SIG-M5 treated with dmso at 0.1 percent for 504 hours (cell line): ENCODE data around the gene MS4A8.
"Not testable (repeated sequence)": the region's sequence is repeated elsewhere in the genome, so short reads cannot be mapped to it uniquely, and the experiment has no call there.

Source experiments
- DNase-seq: peaks from one replicate; lab custom pipeline; 2025; ENCODE audit not compliant: unreplicated experiment; lab: John Stamatoyannopoulos, UW

MS4A8 gene, protein sequence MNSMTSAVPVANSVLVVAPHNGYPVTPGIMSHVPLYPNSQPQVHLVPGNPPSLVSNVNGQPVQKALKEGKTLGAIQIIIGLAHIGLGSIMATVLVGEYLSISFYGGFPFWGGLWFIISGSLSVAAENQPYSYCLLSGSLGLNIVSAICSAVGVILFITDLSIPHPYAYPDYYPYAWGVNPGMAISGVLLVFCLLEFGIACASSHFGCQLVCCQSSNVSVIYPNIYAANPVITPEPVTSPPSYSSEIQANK

DNA sequence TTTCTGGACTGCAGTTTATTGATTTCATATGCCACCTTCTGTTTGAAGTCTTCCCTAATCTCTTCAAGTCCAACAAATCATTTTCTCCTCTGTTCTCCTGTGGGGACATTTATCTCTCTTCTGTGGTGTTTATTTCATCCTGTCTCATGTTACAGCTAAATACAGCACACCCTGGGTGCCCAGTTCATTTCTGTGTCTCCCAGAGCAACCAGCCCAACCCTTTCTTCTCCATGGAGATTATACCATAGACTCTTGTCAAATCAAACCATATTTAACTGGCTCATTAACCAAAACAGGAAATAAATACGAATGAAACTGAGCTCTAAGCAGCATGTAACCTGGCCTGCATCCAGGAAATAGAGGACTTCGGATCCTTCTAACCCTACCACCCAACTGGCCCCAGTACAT, at the start of gene MS4A8:
Gene MS4A8 (plus strand): TSS at position 329 of the 408 bp plus-strand sequence. CDS start 1,249 bp downstream, outside the sequence.
- DNase-seq = no peak

DNA sequence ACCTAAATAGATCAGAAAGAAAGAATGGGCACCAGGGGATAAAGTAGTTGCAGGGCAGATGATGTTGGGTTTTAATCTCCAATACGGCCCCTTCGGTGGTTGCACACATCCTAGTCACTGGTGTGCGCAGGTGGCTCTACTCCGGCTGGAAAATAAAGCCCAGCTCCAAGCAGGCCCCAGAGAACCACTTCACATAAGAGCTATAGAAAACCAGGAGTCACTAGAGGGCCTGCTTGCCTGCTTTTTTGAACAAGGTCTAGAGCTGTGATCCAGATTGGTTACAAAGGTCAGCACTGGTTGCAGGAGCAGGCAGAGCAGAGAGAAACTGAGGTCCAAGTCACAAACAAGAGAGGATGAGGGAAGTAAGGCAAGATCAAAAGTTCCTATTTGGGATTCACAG, 41.5 kb upstream of the MS4A8 start:
- no peak for DNase-seq

DNA sequence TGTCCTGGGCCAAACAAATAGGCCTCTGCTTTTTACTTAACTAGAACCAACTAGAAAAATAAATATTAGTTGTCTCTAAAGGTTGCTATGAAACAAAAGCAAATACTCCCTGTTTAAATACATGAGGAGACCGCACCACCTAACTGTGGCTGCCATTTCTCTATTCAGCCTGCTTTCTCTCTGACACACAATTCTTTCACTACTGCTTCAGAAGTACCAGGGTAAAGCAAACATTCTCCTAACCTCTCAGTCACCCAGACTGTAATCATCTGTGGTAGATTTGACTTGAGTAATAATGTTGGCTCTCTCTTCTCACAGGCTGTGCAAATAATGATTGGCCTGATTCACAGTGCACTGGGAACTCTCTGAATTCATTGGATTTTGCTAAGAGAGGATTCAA, 41.0 kb upstream of the MS4A8 start:
- DNase-seq = peak; percentile 32

DNA sequence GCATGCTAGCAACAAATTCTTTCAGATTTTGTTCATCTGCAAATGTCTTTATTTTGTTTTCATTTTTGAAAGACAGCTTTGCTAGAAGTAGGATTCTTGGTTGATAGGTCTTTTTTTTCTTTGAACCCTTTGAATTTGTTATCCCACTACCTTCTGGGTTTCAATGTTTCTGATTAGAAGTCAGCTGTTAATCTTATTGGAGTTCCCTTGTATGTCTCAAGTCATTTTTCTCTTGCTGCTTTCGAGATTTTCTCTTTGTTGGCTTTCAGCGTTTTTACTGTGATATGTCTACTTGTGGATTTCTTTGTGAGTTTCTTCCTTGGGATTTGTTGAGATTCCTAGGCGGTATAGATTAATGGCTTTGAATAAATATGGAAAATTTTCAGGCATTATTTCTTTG, 27.2 kb upstream of the MS4A8 start:
- DNase-seq = no peak

- not testable (repeated sequence) for DNase-seq
Observed at GRCh38 chr11:60678231-60678630, 21.2 kb upstream of the MS4A8 start.

DNA sequence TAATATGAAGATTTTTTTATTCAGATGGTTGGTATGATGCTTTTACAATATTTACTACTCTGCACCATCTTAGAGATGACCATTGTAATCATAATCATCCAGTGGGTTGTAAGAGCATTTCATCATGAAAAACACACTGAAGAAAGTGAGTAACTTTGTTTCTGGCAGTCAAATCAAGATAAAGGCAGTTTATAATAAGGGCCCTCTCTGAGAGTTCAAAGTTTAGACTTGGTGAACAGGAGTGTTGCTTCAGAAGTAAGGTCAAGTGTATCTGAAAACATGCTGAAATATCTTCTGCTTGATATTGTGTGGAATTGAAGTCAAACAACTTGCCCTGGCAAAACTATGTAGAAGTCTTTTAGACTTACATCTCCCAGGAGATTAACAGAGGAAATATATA, 19.5 kb upstream of the MS4A8 start:
- no peak for DNase-seq

GRCh38 chr11:60680455-60681119, 18.8 kb upstream of the MS4A8 start:
- DNase-seq = no peak

- DNase-seq = not testable (repeated sequence)
Observed at GRCh38 chr11:60684541-60684848, 14.9 kb upstream of the MS4A8 start.

- no peak for DNase-seq
Observed at GRCh38 chr11:60691661-60692060, 7.8 kb upstream of the MS4A8 start.

- DNase-seq = no peak
Observed at GRCh38 chr11:60699936-60700335, 524 bp downstream of the MS4A8 start.

GRCh38 chr11:60700689-60701468, 1.5 kb downstream of the MS4A8 start:
- DNase-seq = peak; percentile 14

- no peak for DNase-seq
Observed at GRCh38 chr11:60701469-60701818, 2.0 kb downstream of the MS4A8 start.

DNA sequence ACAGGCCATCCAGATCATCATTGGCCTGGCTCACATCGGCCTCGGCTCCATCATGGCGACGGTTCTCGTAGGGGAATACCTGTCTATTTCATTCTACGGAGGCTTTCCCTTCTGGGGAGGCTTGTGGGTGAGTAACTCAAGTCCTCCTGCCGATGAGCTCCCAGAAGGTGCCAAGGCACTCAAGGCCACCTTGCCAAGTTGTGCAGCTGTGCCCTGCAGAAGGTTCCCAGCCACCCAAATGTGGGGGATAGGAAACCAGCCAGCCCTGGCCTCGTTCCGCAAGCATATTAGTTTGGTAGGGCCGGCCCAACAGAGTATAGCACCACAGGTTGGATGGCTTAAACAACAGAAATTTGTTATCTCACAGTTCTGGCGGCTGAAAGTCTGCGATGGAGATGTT, 4.0 kb downstream of the MS4A8 start:
- DNase-seq = no peak

DNA sequence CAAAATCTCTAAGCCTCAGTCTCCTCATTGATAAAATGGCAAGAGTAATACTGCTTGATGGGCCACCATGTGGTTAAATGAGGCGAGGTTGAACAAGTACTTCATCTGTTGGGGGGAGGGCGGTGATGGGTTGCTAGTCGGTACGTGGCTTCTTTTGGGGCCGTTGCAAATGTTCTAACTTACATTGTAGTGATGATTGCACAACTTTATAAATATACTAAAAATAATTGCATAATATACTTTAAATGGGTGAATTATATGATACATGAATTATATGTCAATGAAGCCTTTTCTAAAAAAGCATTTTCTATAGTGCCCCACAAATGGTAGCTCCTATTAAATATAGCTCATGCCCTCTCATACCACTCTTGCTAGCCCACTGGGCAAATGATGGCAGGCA, 6.5 kb downstream of the MS4A8 start:
- no peak for DNase-seq

DNA sequence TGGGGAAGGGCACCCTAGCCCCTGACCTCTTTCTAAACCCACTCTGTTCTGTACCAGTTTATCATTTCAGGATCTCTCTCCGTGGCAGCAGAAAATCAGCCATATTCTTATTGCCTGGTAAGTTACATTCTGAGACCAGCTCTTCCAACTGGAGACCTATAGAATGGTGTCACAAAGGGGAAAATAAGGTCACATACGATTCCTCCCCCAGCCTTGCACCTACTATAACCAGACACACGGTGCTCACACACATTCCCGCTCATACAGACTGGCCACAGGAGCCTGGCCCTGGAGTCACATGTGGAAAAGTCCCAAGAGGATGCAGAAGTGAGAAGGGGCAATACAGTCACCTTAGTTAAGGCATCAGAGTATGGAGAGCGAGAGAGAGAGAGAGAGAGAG, 7.5 kb downstream of the MS4A8 start:
- DNase-seq = no peak

- DNase-seq = peak; percentile 7
Observed at GRCh38 chr11:60710482-60710881, 11.1 kb downstream of the MS4A8 start.

- no peak for DNase-seq
Observed at GRCh38 chr11:60711276-60711675, 11.9 kb downstream of the MS4A8 start.

GRCh38 chr11:60713423-60713822, 14.0 kb downstream of the MS4A8 start:
- DNase-seq = not testable (repeated sequence)

DNA sequence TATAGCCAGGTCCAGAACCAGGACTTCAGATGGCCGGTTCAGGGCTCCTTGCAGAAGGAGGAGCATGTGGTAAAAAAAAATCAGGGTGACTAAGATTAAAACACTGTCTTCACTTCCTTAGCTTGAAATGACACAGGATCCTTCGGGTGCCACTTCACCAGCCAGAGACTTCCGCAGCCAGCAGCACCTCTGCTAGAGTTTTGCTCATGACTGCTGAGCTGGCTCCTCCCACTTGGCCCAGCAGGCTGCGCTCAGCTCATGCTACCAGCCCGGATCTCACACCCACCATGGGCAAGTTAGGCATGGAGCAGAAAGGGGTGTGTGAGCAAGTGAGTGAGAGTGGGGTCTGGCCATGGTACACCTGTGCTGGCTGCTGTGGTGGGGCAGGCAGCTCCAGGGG, 18.5 kb downstream of the MS4A8 start:
- DNase-seq = no peak

DNA sequence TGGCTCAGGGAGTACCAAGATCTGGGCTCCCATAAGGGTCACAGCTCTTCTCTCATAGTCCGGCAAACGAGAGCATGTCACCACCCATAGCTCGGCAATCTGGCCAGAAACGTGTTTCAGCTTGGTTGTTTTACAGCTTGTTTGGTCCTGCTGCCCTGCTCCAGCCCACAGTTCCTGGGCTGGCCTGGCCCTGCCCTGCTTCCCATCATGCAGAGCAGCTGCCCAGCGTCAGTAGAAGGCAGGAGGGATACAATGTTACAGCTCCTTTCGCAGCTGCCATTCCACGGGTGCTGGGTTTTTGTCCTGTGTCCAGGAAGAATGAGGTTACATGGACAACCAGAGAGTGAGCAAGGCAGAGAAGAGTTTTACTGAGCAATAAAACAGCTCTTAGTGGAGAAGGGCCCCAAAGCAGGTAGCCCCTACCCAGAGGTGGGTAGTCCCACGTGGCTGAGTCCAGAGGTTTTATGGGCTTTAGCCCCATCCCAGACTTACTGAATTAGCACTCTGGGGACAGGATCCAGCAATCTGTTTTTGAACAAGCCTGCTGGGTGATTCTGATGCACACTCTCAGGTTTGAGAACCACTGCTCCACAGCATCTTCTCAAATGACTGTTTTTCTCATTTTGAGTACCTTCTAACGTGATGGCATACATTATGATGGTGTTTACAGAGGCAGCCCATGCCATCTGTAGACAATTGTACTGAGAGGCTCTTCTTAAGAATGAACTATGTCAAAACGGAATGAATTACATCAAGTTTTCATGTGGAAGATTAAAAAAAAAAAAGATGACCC, 19.3 kb downstream of the MS4A8 start:
- DNase-seq = no peak

GRCh38 chr11:60719391-60719790, 20.0 kb downstream of the MS4A8 start:
- DNase-seq = no peak

DNA sequence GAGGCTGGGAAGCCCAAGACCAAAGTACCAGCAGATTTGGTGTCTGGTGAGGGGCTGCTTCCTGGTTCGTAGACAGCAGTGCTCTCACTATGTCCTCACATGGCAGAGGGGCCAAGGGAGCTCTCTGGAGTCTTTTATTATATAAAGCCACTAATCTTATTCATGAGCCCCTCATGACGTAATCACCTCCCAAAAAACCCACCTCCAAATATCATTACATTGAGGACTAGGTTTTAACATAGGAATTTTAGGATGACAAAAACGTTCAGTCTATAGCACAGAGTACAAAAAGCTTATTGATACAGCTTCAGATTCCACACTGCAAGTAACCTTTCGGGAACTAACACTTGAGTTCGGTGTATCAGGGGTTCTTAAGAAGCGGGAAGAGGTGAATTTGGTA, 21.0 kb downstream of the MS4A8 start:
- DNase-seq = no peak
